Fibroblast of peridontal ligament (primary cell): ENCODE data around the gene TMEM63A.

Source experiments
- DNase-seq: peaks from one replicate; pipeline ENCODE4 v3.0.0-alpha.2; 2010; ENCODE audit errors: extremely low read depth

The TMEM63A gene

GRCh38 chr1:225886159-225887029 lies 4.2 kb upstream of the TMEM63A start:
- no peak for DNase-seq

- no peak for DNase-seq
Measured at GRCh38 chr1:225885336-225885735, 3.2 kb upstream of the TMEM63A start.

- DNase-seq = no peak
Measured at GRCh38 chr1:225883616-225884265, 1.6 kb upstream of the TMEM63A start.

GRCh38 chr1:225882694-225883615 lies 775 bp upstream of the TMEM63A start:
- DNase-seq = peak; percentile 30

GRCh38 chr1:225881081-225881958 lies 860 bp downstream of the TMEM63A start:
- peak; percentile 29 for DNase-seq

- DNase-seq = peak; percentile 31
Measured at GRCh38 chr1:225880636-225881035, 1.5 kb downstream of the TMEM63A start.

- DNase-seq = no peak
Measured at GRCh38 chr1:225880222-225880588, 2.0 kb downstream of the TMEM63A start.

GRCh38 chr1:225879521-225880221 lies 2.5 kb downstream of the TMEM63A start:
- no peak for DNase-seq

GRCh38 chr1:225878282-225878681 lies 3.9 kb downstream of the TMEM63A start:
- DNase-seq = no peak

GRCh38 chr1:225877580-225877979 lies 4.6 kb downstream of the TMEM63A start:
- DNase-seq = peak; percentile 41

GRCh38 chr1:225876900-225877510 lies 5.2 kb downstream of the TMEM63A start:
- DNase-seq = no peak

GRCh38 chr1:225875044-225875815 lies 7.0 kb downstream of the TMEM63A start:
- no peak for DNase-seq

GRCh38 chr1:225874431-225874830 lies 7.7 kb downstream of the TMEM63A start:
- no peak for DNase-seq

GRCh38 chr1:225873281-225873850 lies 8.8 kb downstream of the TMEM63A start:
- DNase-seq = no peak

GRCh38 chr1:225872075-225872430 lies 10.1 kb downstream of the TMEM63A start:
- no peak for DNase-seq

- no peak for DNase-seq
Measured at GRCh38 chr1:225871359-225872074, 10.7 kb downstream of the TMEM63A start.

- DNase-seq = no peak
Measured at GRCh38 chr1:225870911-225871310, 11.3 kb downstream of the TMEM63A start.

- no peak for DNase-seq
Measured at GRCh38 chr1:225868631-225869330, 13.4 kb downstream of the TMEM63A start.
